ENCODE measurements around the gene JADE2.

The JADE2 gene

DNA sequence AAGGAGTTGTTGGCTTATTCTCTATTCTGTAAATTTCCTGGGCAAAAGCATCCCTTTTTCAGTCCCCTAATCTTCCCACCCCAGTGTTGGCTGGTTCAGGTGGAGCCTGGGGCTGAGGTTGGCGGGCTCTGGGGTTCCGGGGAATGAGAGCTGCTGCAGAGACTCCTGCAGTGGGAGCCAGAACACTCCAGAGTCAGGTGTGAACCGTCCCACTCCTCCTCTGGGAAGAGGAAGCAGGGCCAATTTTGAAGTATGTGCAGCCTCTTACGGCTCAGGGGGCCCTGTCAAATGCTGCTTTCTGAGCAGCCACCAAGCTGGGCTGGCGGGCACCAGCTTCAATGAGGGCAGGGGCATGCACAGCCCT lies 42.8 kb downstream of the JADE2 start:
- in situ Hi-C loops (cut with HindIII; ENCODE audit: low sequenced_read_pairs), result no loop called here

DNA sequence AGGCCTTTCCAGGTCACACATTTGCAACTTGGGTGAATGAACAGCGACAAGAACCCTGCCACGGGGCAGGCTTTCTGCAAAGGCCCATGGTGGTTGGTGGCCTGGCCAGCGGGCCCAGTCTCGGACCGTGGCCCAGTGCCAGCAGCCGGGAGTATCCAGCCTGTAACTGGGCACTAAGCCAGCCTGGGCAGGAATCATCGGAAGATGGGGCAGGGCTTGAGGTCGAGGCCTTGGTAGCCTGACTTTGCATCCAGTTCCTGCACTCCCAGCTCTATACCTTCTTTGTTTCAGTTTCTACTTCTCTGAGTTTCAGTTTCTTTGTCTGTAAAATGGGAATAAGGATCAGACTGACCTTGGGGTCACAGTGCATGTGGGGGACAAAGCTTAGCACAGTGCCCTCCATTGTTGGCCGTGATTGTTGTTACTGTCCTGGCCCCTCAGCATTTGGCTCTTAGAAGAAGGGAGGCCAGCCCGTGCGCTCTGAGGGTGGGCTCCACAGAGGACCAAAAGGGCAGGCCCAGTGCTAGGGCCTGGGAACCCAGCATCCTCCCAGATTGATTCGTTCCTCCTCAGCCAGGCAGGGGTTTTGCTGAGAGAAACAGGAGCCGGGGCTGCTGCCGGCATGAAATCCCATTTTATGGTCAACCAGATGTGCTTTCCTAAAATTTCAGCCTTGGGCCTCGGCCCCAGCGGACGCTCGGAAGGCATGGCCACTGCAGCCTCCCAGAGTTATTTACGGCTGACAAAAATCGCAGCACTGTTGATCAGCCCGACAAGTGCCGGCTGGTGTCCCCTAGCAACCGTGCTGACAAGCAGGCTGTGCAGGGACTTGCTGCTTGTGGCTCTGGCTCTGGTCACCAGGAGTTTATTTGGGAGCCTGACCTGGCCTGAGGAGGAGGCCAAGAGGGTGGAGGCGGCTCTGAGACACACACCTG lies 43.6 kb downstream of the JADE2 start:
- in situ Hi-C loops (cut with HindIII; ENCODE audit: low sequenced_read_pairs), result no loop called here

DNA sequence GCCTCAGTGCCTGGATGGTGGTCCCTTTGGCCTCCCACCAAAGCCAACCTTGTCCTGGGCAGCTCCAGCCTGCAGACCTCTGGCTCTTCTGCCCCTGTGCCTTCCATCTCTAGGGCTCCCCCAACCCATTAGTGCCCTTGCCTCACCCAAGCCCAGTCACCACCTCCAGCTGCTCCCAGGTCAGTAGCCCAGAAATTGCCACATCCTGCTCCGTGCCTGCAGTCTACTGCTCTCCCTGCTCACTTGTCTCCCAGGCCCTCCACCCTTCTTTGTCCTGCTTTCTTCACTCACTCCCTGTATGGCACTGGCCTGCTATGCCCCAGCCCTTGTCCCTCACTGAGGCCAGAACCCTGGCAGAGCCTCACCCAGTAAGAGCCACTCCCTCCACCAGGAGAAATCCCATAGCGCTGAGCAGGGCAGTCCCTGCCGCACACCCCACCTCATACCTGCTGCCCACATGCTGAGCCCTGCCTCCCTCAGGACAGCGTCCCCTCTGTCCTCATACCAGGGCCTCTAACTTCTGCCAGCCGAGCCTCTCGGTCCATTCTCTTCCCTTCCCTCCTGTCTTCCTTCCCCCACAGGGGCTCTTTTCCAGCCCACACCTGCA lies 44.4 kb downstream of the JADE2 start:
- in situ Hi-C loops (cut with HindIII; ENCODE audit: low sequenced_read_pairs), result no loop called here

DNA sequence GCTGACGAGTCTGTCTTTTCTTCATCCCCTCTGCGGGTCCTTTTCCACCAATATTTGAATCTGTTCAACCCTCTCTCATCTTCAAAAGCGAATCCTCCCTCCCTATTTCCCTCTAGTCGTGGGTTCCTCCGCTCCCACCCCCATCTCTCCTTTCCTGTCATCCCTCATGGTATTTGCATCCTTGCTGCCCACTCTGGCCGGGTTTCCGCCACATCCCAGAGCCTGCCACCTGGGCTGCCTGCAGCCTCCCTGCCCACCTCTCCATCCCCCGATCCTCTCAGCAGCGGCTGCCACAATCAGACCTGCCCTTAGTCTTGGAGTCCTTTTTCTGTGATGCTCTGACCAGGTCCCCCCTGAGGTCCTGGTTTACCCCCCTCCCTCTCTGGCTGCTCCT lies 44.9 kb downstream of the JADE2 start:
- in situ Hi-C loops (cut with HindIII; ENCODE audit: low sequenced_read_pairs), result no loop called here

DNA sequence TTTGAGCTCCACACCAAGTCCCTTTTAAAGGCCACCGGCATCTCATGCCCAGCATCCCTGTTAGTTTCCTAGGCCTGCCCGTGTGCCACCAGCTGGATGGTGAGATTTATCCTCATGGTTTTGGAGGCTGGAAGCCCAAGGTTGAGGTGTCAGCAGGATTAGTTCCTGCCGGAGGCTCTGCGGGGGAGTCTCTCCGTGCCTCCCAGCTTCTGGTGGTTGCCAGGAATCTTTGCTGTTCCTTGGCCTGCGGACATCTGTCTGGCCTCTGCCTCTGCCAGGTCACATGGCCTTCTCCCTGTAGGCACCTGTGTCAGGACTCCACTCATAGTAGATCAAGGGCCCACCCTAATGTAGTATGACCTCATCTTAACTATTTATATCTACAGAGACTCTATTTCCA lies 45.4 kb downstream of the JADE2 start:
- in situ Hi-C loops (cut with HindIII; ENCODE audit: low sequenced_read_pairs), result no loop called here

DNA sequence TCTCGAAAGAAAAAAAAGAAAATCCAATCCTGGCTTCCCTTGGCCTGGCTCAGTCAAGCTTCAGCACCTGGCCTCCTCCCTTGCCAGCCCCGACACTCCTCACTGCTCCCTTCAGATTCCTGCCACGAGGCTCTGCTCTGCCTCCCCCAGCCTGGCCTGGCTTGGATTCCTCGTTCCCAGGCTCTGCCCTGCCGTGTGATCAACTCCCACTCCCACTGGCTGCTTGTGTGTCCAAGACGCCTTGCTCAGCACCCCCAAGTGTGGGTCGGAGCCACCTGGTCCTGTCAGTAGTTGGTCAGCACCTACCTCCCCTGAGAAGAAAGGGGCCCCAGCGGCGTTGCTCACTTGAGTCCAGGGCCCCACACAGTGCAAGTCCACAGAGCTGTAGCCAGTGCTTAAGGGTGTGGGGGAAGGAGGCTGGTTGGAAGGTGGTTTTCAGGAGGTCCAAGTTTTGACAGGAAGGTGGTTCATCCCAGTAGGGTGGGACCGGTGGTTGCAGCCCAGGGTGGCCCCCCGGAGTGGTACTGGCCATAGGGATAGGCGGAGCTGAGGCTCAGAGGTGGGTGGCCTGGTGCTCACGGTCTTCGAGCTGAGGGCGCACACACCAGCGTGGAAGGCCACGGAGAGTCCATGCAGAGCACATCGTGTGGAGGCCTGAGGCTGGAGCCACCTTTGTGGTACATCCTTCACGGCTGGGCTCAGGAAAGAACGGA lies 46.4 kb downstream of the JADE2 start:
- in situ Hi-C loops (cut with HindIII; ENCODE audit: low sequenced_read_pairs), result no loop called here

DNA sequence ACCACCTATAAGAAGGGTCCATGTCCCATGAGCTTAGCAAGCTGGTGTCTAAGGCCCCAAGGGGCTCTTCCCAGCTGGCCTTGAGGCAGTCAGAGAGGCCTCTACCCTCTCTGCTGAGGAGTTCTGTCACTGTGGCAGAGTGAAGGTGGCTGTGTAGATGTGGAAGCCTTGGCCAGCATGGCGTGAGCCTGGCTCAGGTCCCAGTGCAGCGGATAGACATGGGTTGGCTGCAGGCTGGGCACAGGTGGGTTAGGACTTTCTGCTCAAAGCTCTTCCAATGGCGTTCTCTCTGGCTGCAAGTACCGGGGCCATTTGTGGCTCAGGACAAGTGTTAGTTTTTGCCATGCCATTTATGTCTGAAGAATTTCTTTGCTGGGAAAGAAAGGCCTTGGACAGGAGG lies 47.3 kb downstream of the JADE2 start:
- in situ Hi-C loops (cut with HindIII; ENCODE audit: low sequenced_read_pairs), result no loop called here

DNA sequence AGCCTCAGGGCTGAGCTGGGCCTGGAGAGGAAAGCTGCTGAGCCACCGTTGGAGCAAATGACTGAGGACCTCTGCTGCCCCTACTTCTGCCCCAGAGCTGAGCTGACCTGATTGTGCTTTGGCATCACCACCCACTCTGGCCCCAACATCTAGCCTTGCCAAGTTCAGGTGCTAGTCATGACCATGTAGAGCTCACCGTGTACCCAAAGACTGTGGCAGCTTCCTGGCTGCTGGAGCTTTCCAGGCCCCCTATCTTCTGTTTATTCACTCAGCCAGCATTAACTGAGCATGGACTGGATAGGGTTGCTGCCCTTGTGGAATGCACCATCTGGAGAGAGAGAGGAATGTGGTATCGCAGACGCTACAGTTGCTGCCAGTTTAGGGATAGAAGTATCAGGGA lies 49.1 kb downstream of the JADE2 start:
- in situ Hi-C loops (cut with HindIII; ENCODE audit: low sequenced_read_pairs), result no loop called here

DNA sequence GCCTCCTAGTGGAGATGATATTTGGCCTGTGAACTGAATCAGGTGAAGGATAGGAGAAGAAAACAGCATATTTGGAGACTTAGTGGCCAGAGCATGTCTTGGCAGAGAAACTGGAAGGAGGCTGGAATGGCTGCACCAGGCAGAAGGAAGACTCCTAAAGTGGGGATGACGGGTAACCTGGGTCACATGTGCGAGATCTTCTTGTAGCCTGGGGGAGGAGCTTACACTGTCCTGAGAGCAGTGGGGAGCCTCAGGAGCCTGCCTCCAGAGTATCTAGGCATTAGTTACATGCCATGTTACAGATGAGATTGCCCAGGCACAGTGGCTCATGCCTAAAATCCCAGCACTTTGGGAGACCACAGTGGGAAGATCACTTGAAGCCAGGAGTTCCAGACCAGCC lies 49.8 kb downstream of the JADE2 start:
- in situ Hi-C loops (cut with HindIII; ENCODE audit: low sequenced_read_pairs), result no loop called here

DNA sequence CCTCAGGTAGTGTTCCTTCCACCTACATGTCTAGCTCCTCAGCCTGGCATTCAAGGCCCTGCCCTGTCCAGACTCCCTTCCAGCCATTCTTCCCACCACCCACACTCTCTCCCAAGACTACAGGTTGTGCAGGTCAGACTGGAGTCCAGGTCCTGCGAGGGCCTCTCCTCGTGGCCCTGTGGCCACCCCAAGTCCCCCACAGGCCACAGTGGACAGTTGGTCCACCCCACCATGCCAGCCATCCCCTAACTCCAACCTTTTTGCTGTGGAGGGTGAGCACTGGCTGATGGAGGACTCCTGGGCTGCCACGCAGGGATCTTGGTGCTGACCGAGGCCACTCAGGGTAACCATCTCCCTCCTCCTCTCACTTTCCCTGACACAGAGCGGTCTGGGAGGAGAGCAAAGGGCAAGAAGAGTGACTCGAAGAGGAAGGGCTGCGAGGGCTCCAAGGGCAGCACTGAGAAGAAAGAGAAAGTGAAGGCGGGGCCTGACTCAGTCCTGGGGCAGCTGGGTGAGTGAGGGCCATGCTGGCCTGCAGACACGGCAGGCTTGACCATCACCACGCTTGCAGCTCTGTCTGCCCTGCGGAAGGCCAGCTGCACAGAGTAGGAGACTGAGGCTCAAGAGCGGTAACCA lies 51.0 kb downstream of the JADE2 start:
- in situ Hi-C loops (cut with HindIII; ENCODE audit: low sequenced_read_pairs), result no loop called here

DNA sequence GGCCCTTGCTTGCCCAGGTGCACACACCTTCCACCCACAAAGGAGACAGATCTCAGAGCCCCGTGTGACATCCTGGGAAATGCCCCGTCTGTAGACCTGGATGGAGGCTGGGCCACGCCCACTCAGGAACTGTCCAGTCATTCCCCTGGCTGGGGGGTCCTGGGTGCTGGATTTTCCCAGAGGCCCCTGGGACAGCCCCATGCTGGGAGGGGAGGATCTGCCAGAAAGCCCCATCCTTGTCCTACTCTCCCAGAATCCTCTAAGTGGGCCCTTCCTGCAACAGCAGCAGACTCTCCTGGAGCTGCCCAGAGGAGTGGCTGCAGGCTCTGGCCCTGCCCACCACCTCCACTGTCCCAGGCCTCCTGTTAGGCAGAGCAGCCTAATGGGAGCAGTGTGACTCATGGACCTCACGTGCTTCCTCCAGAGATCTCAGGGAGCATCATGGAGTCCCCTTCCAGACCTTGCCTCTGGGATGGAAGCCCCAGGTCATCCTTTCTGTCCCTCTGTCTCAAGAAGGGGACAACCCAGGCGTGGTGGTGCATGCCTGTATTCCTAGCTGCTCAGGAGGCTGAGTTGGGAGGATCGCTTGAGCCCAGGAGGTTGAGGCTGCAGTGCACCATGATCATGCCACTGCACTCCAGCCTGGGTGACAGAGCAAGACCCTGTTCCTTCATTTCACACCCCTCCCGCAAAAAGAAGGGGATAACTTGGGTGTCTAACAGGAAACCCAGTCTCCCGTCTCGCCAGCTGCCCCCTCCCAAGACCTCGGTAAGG lies 51.7 kb downstream of the JADE2 start:
- in situ Hi-C loops (cut with HindIII; ENCODE audit: low sequenced_read_pairs), result no loop called here

DNA sequence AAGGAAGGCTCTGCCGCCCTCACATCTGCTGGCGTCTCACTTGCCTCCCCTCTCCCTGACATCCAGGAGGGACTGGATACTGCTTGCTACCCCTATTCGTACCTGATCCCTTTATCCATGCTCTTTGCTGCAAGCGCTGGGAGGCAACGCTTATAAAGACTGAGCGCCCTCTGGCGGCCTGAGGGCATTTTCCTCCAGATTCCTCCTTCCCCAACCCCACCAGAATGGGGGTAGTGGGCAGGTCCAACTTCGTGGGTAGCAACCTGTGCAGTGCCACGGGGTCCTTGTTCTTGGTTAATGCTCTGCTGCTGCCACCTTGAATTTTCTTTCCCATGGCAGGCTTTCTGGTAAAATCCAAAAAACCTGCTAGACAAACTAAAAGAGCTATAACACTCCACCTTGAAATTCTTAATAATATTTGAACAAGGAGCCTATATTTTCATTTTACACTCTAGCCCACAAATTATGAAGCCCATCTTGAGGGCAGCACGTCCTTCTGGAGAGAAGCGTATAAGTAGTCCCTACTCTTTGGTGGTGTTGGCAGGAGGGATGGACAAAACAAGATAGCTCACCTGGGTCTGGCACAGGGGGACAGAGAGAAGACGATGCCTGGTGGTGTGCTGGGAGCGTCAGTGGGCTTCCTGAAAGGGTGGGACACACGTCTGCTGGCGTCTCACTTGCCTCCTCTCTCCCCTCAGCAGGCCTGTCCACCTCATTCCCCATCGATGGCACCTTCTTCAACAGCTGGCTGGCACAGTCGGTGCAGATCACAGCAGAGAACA lies 52.5 kb downstream of the JADE2 start:
- in situ Hi-C loops (cut with HindIII; ENCODE audit: low sequenced_read_pairs), result no loop called here

DNA sequence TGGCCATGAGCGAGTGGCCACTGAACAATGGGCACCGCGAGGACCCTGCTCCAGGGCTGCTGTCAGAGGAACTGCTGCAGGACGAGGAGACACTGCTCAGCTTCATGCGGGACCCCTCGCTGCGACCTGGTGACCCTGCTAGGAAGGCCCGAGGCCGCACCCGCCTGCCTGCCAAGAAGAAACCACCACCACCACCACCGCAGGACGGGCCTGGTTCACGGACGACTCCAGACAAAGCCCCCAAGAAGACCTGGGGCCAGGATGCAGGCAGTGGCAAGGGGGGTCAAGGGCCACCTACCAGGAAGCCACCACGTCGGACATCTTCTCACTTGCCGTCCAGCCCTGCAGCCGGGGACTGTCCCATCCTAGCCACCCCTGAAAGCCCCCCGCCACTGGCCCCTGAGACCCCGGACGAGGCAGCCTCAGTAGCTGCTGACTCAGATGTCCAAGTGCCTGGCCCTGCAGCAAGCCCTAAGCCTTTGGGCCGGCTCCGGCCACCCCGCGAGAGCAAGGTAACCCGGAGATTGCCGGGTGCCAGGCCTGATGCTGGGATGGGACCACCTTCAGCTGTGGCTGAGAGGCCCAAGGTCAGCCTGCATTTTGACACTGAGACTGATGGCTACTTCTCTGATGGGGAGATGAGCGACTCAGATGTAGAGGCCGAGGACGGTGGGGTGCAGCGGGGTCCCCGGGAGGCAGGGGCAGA lies 53.3 kb downstream of the JADE2 start:
- in situ Hi-C loops (cut with HindIII; ENCODE audit: low sequenced_read_pairs), result no loop called here

DNA sequence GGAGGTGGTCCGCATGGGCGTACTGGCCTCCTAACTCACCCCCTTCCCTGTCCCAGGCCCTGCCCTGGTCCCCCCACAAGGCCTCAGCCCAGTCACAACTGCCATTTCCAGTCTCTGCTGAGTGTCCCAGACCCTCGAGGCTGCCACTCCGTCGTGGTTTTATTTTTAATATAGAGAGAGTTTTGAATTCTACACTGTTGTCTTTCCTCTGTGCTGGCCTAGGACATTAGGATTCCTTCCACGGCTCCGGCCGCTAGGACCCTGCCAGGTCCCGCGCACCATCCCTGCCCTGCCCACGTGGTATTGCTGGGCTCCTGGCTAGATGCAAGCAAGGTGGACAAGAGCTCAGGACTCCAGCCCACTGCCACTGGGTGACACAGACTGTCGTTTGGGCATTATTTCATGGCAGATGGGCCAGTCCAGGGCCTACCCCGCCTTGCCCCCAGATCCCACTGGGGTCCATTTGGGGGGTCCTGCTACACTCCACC lies 53.9 kb downstream of the JADE2 start:
- in situ Hi-C loops (cut with HindIII; ENCODE audit: low sequenced_read_pairs), result no loop called here

DNA sequence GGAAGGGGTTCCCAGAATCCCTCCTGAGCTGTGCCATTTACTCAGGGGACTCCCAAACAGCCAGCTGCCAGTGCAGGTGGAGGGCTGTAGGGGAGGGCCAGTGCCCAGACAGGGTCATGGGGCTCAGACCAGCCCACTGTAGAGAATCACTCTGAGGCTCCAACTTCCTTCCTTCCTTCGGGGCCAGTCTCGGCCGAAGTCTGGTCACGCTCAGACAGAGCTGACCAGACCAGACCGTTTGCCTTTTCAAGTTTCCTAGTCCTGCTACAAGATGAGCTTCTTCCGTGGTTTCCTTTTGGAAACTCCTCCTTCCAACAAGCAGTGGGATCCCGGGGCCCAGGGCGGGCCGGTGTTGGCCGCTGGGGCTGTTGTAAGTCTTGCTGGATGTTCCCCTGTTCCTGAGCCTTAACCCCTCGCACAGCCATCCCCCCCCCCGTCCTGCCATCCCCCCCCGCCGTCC lies 54.6 kb downstream of the JADE2 start:
- in situ Hi-C loops (cut with HindIII; ENCODE audit: low sequenced_read_pairs), result no loop called here

DNA sequence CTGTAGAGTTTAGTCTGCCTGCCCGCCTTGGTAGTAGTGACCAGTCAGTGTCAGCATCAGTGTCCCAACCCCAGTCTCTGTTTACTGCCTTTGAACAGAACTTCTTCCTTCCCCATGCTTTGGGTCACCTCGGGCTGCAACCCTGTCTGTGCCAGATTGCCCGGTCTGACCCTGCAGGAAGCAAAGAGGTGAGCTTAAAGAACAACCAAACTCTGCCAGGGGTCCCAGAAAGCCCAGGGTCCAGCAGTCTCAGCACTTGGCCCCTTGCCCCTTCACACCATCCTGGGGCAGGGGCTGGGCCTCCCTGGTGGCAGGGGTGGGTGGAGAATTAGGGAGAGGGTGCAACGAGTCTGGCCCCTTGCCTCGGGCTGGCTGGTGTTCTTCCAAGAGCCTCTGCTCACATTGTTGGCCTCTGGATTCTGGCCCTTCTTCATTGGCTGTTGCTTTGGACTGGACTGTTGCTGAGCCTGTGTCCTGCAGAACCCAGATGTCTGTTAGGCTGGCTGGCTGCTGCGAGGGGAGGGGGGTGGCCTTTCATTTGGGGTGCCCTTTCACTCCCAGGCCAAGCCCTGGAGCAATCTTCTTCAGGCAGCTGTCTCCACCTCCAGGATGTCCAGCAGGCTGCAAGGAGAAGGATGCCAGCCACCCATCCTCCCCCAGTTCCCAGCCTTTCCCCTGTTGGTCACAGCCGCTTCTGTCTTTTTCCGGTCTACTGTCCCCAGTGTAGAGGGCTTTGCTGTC lies 55.9 kb downstream of the JADE2 start:
- in situ Hi-C loops (cut with HindIII; ENCODE audit: low sequenced_read_pairs), result no loop called here

DNA sequence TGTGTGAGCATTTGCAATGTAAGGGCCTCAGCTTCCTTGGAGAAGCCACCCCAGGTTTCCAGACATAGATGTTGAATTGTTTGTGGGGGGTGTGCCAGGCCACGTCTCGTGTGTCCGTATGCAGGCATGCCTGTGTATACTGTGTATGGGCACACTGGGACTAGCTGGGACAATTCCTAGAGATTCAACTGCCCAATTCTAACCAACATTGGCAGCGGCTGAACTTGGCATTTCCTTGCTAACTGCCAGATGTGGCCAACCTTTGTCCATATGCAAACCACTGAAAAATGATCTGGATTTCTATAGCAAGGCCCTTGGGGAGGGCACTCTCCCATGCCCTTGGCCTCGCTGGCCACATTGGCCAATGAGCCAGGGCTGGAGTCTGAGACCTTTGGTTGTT lies 56.8 kb downstream of the JADE2 start:
- in situ Hi-C loops (cut with HindIII; ENCODE audit: low sequenced_read_pairs), result no loop called here

DNA sequence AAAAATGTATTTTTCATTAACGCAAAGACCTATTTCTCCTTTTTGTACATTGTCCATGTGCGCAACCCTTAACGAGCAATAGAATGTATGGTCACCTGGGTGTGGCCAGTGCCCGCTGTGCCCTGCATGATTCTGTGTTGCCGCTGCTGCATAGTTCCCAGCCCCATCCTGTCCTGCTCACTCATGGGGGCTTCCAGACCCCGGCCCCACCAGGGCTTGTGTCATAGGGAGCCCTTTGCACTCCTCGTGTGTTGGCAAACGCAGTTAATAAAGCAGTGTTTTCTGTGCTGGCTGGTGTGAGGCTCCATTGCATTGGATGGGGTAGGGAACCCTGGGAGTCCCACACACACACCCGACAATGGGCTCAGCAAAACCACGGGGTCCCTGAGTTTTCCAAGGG lies 57.5 kb downstream of the JADE2 start:
- in situ Hi-C loops (cut with HindIII; ENCODE audit: low sequenced_read_pairs), result no loop called here
